G401 (cell line): ENCODE data around the gene FSIP1. TPM values are rescaled to one million over a fixed set of nuclear protein-coding genes. Genes with fewer than 3 reads are reported as not detected.
A peak's percentile ranks its signal among the peaks of the same experiment; 100 is the strongest.

Experiments
- DNase-seq: peaks from one replicate; pipeline ENCODE4 v3.0.0-alpha.2; 2015; ENCODE audit warnings: low spot score
- in situ Hi-C: cut with HindIII; loops from 2 replicates; pipeline ENCODE4 v1.10.0; 2016; ENCODE audit warnings: low sequenced_read_pairs, mixed read lengths
- total RNA-seq: library from RNA; depleted of rRNA; stranded (reverse); fragments of >200 nt; shearing (Covaris generic); gene quantifications from 2 replicates; pipeline ENCODE4 v1.2.3, GENCODE V29; 2014

Gene FSIP1
- total RNA-seq, 1 experiment from 2014 or later = 0.41 TPM

- in situ Hi-C loops = no loop called here
- no peak for DNase-seq
Observed at GRCh38 chr15:39640665-39641064, 142.0 kb downstream of the FSIP1 start.

DNA sequence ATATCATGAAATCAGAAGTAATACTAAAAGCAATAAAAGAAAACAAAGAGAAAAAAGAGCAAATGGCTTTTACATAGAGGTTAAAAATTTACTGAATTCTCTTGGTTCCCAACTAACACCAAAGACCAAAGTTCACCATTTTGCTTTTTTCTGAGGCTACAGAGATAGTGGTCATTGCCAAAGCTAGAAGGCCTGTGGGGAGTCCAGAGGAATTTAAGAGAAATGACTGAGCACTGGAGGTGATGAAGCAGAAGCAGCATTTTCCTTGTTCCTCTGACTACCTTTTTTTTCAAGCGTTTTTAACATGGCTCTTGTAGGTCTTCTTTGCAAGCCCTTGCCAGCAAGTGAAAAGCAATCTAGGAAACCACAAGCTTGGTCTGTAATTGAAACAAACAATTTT, 143.6 kb downstream of the FSIP1 start:
- DNase-seq = no peak
- in situ Hi-C loops = no loop called here

- in situ Hi-C loops = no loop called here
Observed at GRCh38 chr15:39638041-39638440, 144.6 kb downstream of the FSIP1 start.

GRCh38 chr15:39631357-39631756, 151.3 kb downstream of the FSIP1 start:
- DNase-seq = no peak
- in situ Hi-C loops = no loop called here

More at GRCh38 chr15:39638041-39638440, 144.6 kb downstream of the FSIP1 start:
- DNase-seq = no peak

DNA sequence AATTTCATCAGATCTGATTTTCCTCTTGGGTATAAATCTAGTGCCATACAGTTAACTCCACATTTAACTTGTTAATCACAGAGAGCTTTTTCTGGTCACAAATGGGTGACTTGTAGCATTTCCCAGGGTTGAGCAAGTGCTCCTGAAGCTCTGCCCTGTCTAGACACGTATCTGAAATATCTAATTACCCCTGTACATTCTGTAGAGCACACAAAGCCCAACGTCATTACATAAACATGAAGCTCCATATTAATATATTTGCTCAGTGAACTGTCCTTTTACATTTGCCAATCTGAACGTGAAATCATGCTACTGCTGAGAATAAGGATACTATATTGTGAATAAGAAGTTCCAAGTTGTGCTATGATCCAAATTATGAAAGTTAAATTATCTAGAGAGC, 152.7 kb downstream of the FSIP1 start:
- in situ Hi-C loops = no loop called here

DNA sequence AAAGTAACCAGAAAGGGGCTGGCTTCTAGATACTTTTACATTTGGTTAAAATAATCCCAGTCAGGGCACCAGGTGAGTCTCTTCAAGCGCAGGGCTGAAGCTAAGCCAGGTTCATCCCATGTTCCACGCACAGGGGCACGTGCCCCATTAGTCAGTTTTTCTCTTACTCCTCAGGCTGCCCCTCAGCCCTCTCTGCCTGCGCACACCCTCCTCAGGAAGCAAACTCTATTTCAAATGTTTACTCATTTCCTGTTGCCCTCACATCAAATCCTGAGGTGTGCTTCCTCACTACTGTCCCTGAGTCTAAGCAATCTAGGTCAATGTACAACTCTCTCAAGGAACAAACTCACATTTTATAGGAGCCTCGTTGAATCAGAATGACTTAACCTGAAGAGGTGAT, 153.3 kb downstream of the FSIP1 start:
- no peak for DNase-seq
- in situ Hi-C loops = no loop called here

More for the DNA sequence above, 152.7 kb downstream of the FSIP1 start:
- DNase-seq = no peak

DNA sequence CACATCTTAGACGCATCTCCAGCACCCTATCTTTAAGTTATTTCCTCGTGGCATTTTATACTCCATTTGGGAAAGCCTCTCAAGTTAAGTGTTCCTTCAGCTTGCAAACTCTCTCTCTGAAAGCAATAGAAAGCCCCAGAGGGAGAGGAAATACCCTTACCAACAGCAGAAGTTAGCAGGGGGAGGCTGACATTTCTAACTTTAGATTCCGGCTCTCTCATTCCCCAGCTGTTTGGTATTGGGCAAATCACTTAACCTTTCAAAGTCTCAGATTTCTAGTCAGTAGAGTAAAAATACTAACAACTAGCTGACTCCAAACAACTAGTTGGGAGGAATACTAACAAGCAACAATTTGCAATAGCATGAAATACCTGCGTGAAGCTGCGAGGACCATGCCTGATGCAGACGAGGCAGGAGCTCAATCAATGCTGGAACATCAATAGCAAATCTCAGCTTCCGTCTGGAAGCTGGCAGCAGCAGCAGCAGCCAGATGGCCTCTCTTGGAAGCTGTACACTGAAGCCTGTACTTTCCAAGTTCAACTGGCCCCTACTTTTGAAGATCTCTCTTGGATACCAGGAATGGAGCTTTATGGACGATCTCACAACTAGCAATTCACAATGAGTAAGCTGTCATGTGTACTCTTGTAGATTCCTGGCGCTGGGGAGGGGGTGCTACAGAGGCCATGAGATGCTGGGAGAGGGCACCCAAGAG, 153.9 kb downstream of the FSIP1 start:
- DNase-seq = peak; percentile 65
- in situ Hi-C loops = no loop called here

DNA sequence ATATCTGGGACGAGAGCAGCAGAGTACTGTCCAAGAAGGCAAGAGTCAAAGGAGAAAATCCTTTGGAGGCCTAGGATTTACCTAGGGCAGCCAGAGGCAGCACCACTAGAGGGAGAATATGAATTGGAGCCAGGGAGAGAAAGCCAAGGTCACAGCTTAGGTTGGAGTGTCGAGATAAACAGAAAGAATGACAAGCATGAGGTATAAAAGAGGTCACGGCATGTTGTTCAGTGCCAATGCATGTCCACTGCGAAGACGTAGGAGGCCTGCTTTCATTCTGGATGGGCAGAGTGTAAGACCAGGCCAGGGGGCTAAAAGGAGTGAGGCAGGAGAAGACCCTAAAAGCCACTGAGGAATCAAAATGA, 154.5 kb downstream of the FSIP1 start:
- peak; percentile 8 for DNase-seq
- in situ Hi-C loops = no loop called here

GRCh38 chr15:39627451-39628143, 155.0 kb downstream of the FSIP1 start:
- in situ Hi-C loops = no loop called here

GRCh38 chr15:39625856-39626255, 156.8 kb downstream of the FSIP1 start:
- in situ Hi-C loops = no loop called here

More at GRCh38 chr15:39627451-39628143, 155.0 kb downstream of the FSIP1 start:
- no peak for DNase-seq

GRCh38 chr15:39625451-39625850, 157.2 kb downstream of the FSIP1 start:
- in situ Hi-C loops = no loop called here

More at GRCh38 chr15:39625856-39626255, 156.8 kb downstream of the FSIP1 start:
- no peak for DNase-seq

DNA sequence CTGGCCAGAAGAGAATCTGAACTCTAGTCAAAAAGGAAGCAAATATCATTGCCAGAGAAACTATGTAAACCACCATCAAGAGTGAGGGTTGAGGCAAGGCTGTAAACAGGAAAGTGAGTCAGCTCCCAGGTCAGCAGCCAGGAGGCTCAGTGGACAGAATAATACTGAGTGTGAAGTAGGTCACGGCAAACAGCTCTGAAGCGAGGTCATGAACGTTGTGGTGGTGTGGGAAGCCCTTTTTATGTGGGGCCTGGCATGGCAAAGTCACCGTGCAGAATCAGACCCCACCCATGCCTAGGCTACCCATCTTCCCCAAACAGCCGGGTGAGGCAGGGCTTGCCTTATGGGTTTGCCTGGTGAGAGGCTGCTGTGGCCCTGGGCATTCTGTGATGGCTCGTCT, 157.8 kb downstream of the FSIP1 start:
- in situ Hi-C loops = no loop called here
- DNase-seq = peak; percentile 21

More at GRCh38 chr15:39625451-39625850, 157.2 kb downstream of the FSIP1 start:
- DNase-seq = no peak

- DNase-seq = no peak
- in situ Hi-C loops = no loop called here
Observed at GRCh38 chr15:39623529-39623931, 159.1 kb downstream of the FSIP1 start.

- peak; percentile 23 for DNase-seq
- in situ Hi-C loops = no loop called here
Observed at GRCh38 chr15:39622660-39623516, 159.8 kb downstream of the FSIP1 start.

- in situ Hi-C loops = no loop called here
- DNase-seq = peak; percentile 87
Observed at GRCh38 chr15:39621976-39622375, 160.7 kb downstream of the FSIP1 start.

DNA sequence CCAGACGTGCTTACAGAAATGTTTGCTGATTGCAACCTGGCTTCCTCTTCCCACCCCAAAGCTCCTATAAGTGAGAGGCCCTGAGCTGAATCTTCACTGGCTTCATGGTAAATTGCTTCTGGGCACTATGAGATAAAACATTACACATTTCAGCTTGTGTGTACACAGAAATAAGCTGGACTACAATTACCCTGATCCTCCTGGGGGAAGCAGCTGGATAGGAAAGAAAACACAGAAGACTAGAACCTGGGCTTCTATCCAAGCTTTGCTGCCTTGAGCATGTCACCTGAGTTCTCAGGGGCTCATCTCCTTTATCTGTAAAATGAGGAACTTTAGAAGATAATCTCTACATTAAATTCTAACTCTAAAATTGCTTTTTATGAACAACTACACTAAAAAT, 161.4 kb downstream of the FSIP1 start:
- peak; percentile 16 for DNase-seq
- in situ Hi-C loops = no loop called here

DNA sequence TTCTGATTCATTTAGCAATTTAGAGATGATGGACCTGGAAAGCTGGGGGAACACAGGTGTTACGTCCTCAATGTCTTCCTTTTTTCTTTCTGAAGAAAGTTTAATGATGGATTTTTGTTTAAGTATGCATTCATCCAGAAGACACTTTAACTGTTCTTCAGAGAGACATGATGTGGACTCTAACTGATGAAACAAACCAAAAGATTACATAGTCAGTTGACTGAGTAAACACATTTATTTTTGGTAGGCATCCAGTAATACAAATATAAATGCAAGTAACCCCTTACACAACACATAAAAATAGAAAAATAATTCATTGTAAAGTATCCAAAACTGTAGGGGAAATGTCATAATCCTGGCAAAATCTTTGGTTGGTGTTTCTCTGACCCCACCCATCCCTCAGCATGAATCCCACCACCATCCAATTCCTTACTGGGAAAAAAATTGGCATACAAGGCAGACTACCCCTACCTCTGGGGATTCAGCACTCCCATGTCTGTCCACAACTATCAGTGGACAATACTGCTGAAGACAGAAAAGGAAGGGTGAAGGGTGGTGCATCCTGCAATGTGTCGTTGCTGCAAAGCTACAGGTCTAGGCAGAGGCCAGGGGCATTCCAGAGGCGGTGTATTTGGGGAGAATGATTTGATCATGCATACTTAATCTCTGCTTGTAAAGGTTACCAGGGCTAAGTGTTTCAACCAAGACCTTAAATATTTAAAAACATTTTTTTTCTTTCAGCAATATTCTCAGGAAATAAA, 164.4 kb downstream of the FSIP1 start:
- in situ Hi-C loops = no loop called here
- DNase-seq = no peak

DNA sequence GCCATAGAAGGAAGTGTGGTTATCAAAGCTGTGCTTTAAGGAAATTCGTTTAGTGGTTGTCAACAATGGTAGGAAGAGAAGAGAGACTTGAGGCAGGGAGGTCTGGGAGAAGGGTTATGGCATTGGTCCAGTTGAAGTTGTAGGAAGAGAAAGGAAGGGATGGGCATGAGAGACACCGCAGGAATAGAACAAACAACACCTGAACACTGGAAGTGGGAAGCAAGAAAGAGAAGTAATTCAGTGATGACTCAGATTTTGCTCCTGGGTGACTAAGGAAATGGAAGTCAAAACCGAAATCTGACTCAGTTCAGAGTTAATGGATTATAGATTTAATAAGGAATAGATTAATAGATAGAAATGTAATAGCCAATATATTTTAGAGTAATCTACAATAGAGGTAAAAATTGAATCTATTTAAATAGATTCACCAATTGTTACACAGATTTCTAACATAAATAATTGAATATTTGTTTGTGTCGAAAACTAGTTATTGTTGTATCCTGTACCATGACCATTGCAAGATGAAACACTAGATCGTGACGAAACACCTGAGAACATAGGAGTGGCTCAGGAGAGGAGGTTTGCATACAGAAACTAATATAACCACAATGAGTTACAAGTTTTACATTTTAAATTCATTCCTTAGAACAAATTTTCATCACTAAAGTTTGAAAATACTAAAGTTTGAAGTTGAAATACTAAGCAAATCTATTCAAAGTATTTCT, 165.7 kb downstream of the FSIP1 start:
- in situ Hi-C loops = no loop called here
- no peak for DNase-seq
